SU-DHL-6 (cell line): ENCODE measurements around the gene EXOC3.

Experiments used
- H2AFZ ChIP-seq: fragments of 200-600 bp; sonication (generic); 2 replicates; pipeline ENCODE4 v1.6.1; 2014; ENCODE audit warnings: low read depth, mild to moderate bottlenecking, moderate library complexity, mixed read lengths, antibody characterized with exemption, low read length; ENCODE audit not compliant: severe bottlenecking
- H3F3A ChIP-seq: fragments of 200-600 bp; shearing (Covaris generic); 2 replicates; pipeline ENCODE4 v1.6.0; 2016; ENCODE audit warnings: antibody characterized with exemption, mild to moderate bottlenecking; ENCODE audit not compliant: insufficient read depth
- H3K27ac ChIP-seq: fragments of 200-600 bp; sonication (generic); 2 replicates; pipeline ENCODE4 v1.5.1; 2016; ENCODE audit warnings: low read depth, mild to moderate bottlenecking, low read length, moderate library complexity, mixed read lengths
- H3K27me3 ChIP-seq: fragments of 200-600 bp; sonication (generic), shearing (Covaris generic); 2 replicates; pipeline ENCODE4 v1.6.0; 2014; ENCODE audit warnings: mild to moderate bottlenecking, low read length
- H3K36me3 ChIP-seq: fragments of 200-600 bp; sonication (generic); 2 replicates; pipeline ENCODE4 v1.6.1; 2014; ENCODE audit warnings: mild to moderate bottlenecking, low read length, mixed read lengths
- H3K4me2 ChIP-seq: fragments of 300-600, 200-600 bp; shearing (Covaris generic), sonication (generic); 2 replicates; pipeline ENCODE4 v1.6.0; 2014; ENCODE audit warnings: low read length, low read depth, mild to moderate bottlenecking; ENCODE audit not compliant: poor library complexity, severe bottlenecking
- H3K4me3 ChIP-seq: fragments of 200-600 bp; sonication (generic); 2 replicates; pipeline ENCODE4 v1.5.1; 2014; ENCODE audit warnings: antibody characterized with exemption, low read length, mild to moderate bottlenecking, mixed read lengths; ENCODE audit not compliant: insufficient read depth, poor library complexity, severe bottlenecking
- H3K79me2 ChIP-seq: fragments of 200-600 bp; sonication (generic); 2 replicates; pipeline ENCODE4 v1.6.1; 2014; ENCODE audit warnings: mild to moderate bottlenecking, low read length, moderate library complexity; ENCODE audit not compliant: insufficient read depth
- H3K9ac ChIP-seq: fragments of 200-600 bp; sonication (generic); 2 replicates; pipeline ENCODE4 v1.7.0; 2014; ENCODE audit warnings: mild to moderate bottlenecking, low read length
- H3K9me2 ChIP-seq: fragments of 200-600 bp; sonication (generic); replicated peaks from 2 replicates; pipeline ENCODE4 v1.6.1; 2014; ENCODE audit warnings: low read length; ENCODE audit not compliant: insufficient read depth
- H3K9me3 ChIP-seq: fragments of 200-600 bp; sonication (generic); 2 replicates; pipeline ENCODE4 v1.6.1; 2014; ENCODE audit warnings: low read length, mixed read lengths; ENCODE audit not compliant: insufficient read depth
- H4K20me1 ChIP-seq: fragments of 200-600 bp; sonication (generic); 2 replicates; pipeline ENCODE4 v1.6.1; 2014; ENCODE audit warnings: low read depth, mild to moderate bottlenecking, antibody characterized with exemption, low read length, moderate library complexity, mixed read lengths
- CTCF ChIP-seq: fragments of 200-600 bp; sonication (generic); IDR thresholded peaks from one replicate; pipeline ENCODE4 v1.5.1; 2017; ENCODE audit warnings: antibody characterized with exemption, mild to moderate bottlenecking, low read length, moderate library complexity; ENCODE audit not compliant: insufficient read depth, poor library complexity, severe bottlenecking
- EZH2phosphoT487 ChIP-seq: fragments of 200-600 bp; sonication (generic), shearing (Covaris generic); conservative IDR thresholded peaks from 2 replicates; pipeline ENCODE4 v1.6.1; 2018; ENCODE audit warnings: mild to moderate bottlenecking, antibody characterized with exemption, low read length, moderate library complexity, mixed read lengths

The EXOC3 gene

GRCh38 chr5:420632-421286, 22.2 kb upstream of the EXOC3 start:
- TF ChIP-seq CTCF (no peak), EZH2phosphoT487 (no peak)
- H2AFZ ChIP-seq: no peak overlapping the region
- no peak overlapping the region for H3K9ac ChIP-seq
- no peak overlapping the region for H3K4me2 ChIP-seq
- no peak overlapping the region for H3K4me3 ChIP-seq
- H3K27ac ChIP-seq: no peak overlapping the region
- H3K79me2 ChIP-seq: no peaks in the 10 kb centered on the region
- H3K27me3 ChIP-seq: no peaks in the 10 kb centered on the region
- no peaks in the 10 kb centered on the region for H3K9me3 ChIP-seq
- no peaks in the 10 kb centered on the region for H3K36me3 ChIP-seq
- peaks cover 4% of the 10 kb centered on the region; the same call in 1 of the 2 replicates for H3F3A ChIP-seq
- H4K20me1 ChIP-seq: no peaks in the 10 kb centered on the region
- H3K9me2 ChIP-seq: no peaks in the 10 kb centered on the region

DNA sequence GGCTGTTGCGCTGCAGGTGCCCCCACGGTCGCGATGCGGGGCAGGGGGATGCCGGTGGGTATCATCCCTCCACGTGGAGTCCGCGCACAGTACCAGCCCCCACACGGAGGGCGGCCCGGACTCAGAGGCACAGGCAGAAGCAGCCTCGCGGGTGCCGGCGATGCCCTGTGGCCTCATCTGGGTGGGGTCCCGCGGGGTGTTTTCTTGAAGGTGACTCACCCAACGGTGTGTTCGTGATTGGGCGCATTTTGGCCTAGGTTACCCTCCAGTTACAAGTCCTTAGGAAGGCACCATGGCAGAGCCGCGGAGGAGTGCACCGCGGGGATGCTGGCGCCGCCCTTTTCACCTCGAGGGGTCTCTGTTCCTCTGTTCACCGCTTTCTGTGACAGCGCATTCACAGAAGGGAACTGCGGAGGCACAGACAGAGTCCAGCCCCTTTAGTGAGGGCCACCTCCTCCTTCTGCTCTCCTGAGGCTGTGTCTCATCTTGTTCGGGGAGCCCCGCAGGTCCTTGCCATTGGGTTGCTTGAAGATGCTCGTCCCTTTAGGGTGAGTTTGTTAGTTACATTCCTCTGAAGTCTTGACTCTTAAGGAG, 21.6 kb upstream of the EXOC3 start:
- Histone ChIP-seq H4K20me1 (no peaks in the 10 kb centered on the region), H3K27ac (no peak overlapping the region), H3K36me3 (no peaks in the 10 kb centered on the region), H3K79me2 (no peaks in the 10 kb centered on the region), H3K4me2 (no peak overlapping the region), H3K9me3 (no peaks in the 10 kb centered on the region), H3F3A (peaks cover 4% of the 10 kb centered on the region; the same call in 1 of the 2 replicates), H3K27me3 (no peaks in the 10 kb centered on the region), H3K9ac (no peak overlapping the region), H3K4me3 (no peak overlapping the region), H3K9me2 (no peaks in the 10 kb centered on the region), H2AFZ (no peak overlapping the region)
- TF ChIP-seq EZH2phosphoT487: no peak
- no peak for TF ChIP-seq CTCF

- Histone ChIP-seq H3K4me3 (no peak overlapping the region), H3K79me2 (no peaks in the 10 kb centered on the region), H3K4me2 (no peak overlapping the region), H3F3A (peaks cover 4% of the 10 kb centered on the region; the same call in 1 of the 2 replicates), H3K27me3 (no peaks in the 10 kb centered on the region), H3K36me3 (no peaks in the 10 kb centered on the region), H3K9ac (no peak overlapping the region), H2AFZ (no peak overlapping the region), H4K20me1 (no peaks in the 10 kb centered on the region), H3K27ac (no peak overlapping the region), H3K9me2 (no peaks in the 10 kb centered on the region), H3K9me3 (no peaks in the 10 kb centered on the region)
- TF ChIP-seq EZH2phosphoT487 (no peak), CTCF (no peak)
Observed at GRCh38 chr5:421901-422300, 21.1 kb upstream of the EXOC3 start.
